Heart right ventricle (tissue), 16 donors: ENCODE results near the gene SLC35D1. TPM values are rescaled to one million over a fixed set of nuclear protein-coding genes. Genes with fewer than 3 reads are reported as not detected.
A peak's percentile ranks its signal among the peaks of the same experiment; 100 is the strongest.

ENCODE experiments used
- ATAC-seq, 8 donors: fragments of 200-7000 bp; cut with Tn5 transposase; one replicate each; pipeline ENCODE4 v1.9.1; 2020; ENCODE audit warnings: mild to moderate bottlenecking in 8 of 8, moderate library complexity in 8 of 8, moderate number of reproducible peaks in 1 of 8
- DNase-seq, 2 donors: peaks; one replicate each; pipeline ENCODE4 v3.0.0-alpha.2; 2020
- H3K27ac ChIP-seq, 10 donors: fragments of 200-600 bp; sonication (generic) in 2 of 10; one replicate each; pipeline versions ENCODE4 v1.5.0 to v1.8.0; 2020 to 2022; ENCODE audit warnings: mild to moderate bottlenecking in 3 of 10
- H3K27me3 ChIP-seq, 7 donors: fragments of 200-600 bp; one replicate each; pipeline ENCODE4 v1.8.0; 2021 to 2022; ENCODE audit warnings: mild to moderate bottlenecking in 2 of 7
- H3K36me3 ChIP-seq, 9 donors: fragments of 200-600 bp; sonication (generic) in 1 of 9; one replicate each; pipeline versions ENCODE4 v1.5.0 to v1.8.0; 2020 to 2022; ENCODE audit warnings: mild to moderate bottlenecking in 2 of 9
- H3K4me1 ChIP-seq, 9 donors: fragments of 200-600 bp; sonication (generic) in 1 of 9; one replicate each; pipeline versions ENCODE4 v1.5.0 to v1.8.0; 2020 to 2022; ENCODE audit warnings: mild to moderate bottlenecking in 4 of 9
- H3K4me3 ChIP-seq, 10 donors: fragments of 200-600 bp; sonication (generic) in 2 of 10; one replicate each; pipeline versions ENCODE4 v1.5.0 to v1.8.0; 2020 to 2022; ENCODE audit warnings: mild to moderate bottlenecking in 7 of 10, moderate library complexity in 2 of 10
- H3K9me3 ChIP-seq, 11 donors: fragments of 200-600 bp in 10 of 11; sonication (generic) in 2 of 11; one replicate each; pipeline versions ENCODE4 v1.5.0 to v1.8.0; 2013 to 2022; ENCODE audit warnings: mild to moderate bottlenecking in 2 of 11, control low read depth in 1 of 11, moderate library complexity in 1 of 11
- WGBS, 2 donors: extraction: QIAGEN DNeasy Blood & Tissue Kit; methylation state at CpG; one replicate each; pipeline ENCODE4 v1.1.7; 2013; ENCODE audit warnings: inconsistent platforms in 1 of 2; 5-methylcytosine and 5-hydroxymethylcytosine counted together
- intact Hi-C, 10 donors: fragments of 100-400 bp; cut with DNase I; formaldehyde crosslinking; loops; one replicate each; pipeline versions ENCODE4 v1.11.1 to v1.14.2; 2022
- polyA plus RNA-seq, 2 donors: library from polyadenylated mRNA; stranded (reverse); fragments of 200-250 nt; gene quantifications; one replicate each; pipeline ENCODE4 v1.2.3, GENCODE V29; 2013
- total RNA-seq, 10 donors: library from RNA; stranded (reverse); fragmentation: NEBNext Ultra II Directional in 3 of 10; extraction: Animal tissue kit (Norgen Biotek cat#: 25700) in 3 of 10; gene quantifications; one replicate each; pipeline versions ENCODE4 v1.2.1 to v1.2.4, GENCODE V29; 2021 to 2023
- TF ChIP-seq, protein P1 (sequence below), 9 donors: fragments of 200-600 bp; sonication (generic) in 2 of 9; IDR thresholded peaks; one replicate each; pipeline versions ENCODE4 v1.5.0 to v1.8.0; 2021 to 2022; ENCODE audit warnings: antibody characterized with exemption in 9 of 9, mild to moderate bottlenecking in 5 of 9, moderate library complexity in 1 of 9
- donor health status: Arrhythmogenic right ventricular cardiomyopathy.
- donor health status: ischemic (EF 13 %, LVEDD 7.1; RV severe dilation, severe dysfunction).
- donor health status: healthy with polysubstance abuse.
- donor health status: DM: no; HTN: yes; CAD: no.
- donor health status: DM: no; HTN: no; CAD: no.
- donor health status: ischemic (EF 25% LVEDD 6.9; RV normal size, moderate dysfunction).
- donor health status: ischemic (EF 25% LVEDD 5.7; RV mildly dilated, moderate dysfunction).
- donor health status: healthy.
- donor health status: DM: yes; HTN: yes; CAD: no.
- donor health status: Ischemic cardiomyopathy.
- donor health status: ischemic (EF 35%, LVEDD 5.7; RV mildly dilated, moderate dysfunction).
- donor health status: nonischemic (EF 11% LVEDD 7.7; RV severe dilation, severe dysfunction).
- donor health status: DM: yes; HTN: yes; CAD: no.
- donor health status: PGD.
- donor health status: ischemic (EF 29% LVEDD 5.4; RV normal size, mild dysfunction).
- donor health status: nonischemic (EF 23%, LVEDD 6.1; RV moderate dilation, normal function).

The SLC35D1 gene
- total and polyA plus RNA-seq, 12 donors, result 1.6 to 5.8 (median 4.7) TPM

- Histone ChIP-seq H3K4me1 (peaks cover 2 to 24% (median 15%) of the 10 kb centered on the region in 9 donors), H3K27ac (no peak overlapping the region), H3K4me3 (no peak overlapping the region), H3K9me3 (no peaks in the 10 kb centered on the region), H3K36me3 (peaks cover 0 to 56% (median 10%) of the 10 kb centered on the region in 9 donors), H3K27me3 (no peaks in the 10 kb centered on the region)
- DNase-seq (no peak), ATAC-seq (no peak)
- TF ChIP-seq, protein P1, sequence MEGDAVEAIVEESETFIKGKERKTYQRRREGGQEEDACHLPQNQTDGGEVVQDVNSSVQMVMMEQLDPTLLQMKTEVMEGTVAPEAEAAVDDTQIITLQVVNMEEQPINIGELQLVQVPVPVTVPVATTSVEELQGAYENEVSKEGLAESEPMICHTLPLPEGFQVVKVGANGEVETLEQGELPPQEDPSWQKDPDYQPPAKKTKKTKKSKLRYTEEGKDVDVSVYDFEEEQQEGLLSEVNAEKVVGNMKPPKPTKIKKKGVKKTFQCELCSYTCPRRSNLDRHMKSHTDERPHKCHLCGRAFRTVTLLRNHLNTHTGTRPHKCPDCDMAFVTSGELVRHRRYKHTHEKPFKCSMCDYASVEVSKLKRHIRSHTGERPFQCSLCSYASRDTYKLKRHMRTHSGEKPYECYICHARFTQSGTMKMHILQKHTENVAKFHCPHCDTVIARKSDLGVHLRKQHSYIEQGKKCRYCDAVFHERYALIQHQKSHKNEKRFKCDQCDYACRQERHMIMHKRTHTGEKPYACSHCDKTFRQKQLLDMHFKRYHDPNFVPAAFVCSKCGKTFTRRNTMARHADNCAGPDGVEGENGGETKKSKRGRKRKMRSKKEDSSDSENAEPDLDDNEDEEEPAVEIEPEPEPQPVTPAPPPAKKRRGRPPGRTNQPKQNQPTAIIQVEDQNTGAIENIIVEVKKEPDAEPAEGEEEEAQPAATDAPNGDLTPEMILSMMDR (IDR thresholded peaks at IDR 0.05), result no peak
- intact Hi-C loops, result loop anchor here in 3 of 10 donors (5.0 kb wide), 2 partner anchors 148 to 208 kb away; no protein-coding TSS in a partner anchor
Measured at GRCh38 chr1:66998972-66999371, 55.0 kb downstream of the SLC35D1 start.

- intact Hi-C loops, result loop anchor here in 9 of 10 donors (1.0 to 5.0 kb wide), 4 partner anchors 151 to 211 kb away; no protein-coding TSS in a partner anchor
- no peaks in the 10 kb centered on the region for H3K27me3 ChIP-seq
- H3K4me3 ChIP-seq, result no peak overlapping the region
- peaks cover 0 to 7% (median 2%) of the 10 kb centered on the region in 9 donors for H3K4me1 ChIP-seq
- TF ChIP-seq, protein P1 (IDR thresholded peaks at IDR 0.05), result peak in 8 of 9 donors; percentile 34 to 83 (median 76)
- DNase-seq, result peak in 1 of 2 donors; percentile 66
- peaks cover 0 to 49% (median 0%) of the 10 kb centered on the region in 9 donors for H3K36me3 ChIP-seq
- 71 to 73% methylated on average over 7 of the region's 7 CpGs for whole genome bisulfite sequencing, 2 donors
- H3K27ac ChIP-seq, result no peak overlapping the region
- peak; percentile 39 to 77 (median 70) for ATAC-seq
- H3K9me3 ChIP-seq, result no peaks in the 10 kb centered on the region
Measured at GRCh38 chr1:66996018-66996682, 57.8 kb downstream of the SLC35D1 start.

DNA sequence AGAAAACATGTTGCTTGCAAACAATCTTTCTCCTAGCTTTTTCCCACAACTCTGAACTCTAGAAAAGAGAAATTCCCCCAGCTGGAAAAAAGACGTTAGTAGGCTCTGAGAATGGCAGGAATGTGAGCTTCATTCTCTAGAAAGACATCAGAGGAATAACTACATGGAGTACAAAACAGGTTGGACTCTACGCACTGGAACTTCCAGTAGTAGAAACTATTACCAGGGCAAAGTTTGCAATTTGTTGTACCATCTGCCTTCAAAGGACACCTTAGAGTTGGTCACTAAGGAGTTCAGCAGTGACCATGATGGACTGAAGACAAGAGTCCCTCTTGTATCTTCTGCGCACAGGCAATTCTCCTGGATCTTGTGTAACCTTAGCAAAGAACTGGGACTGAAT lies 60.9 kb downstream of the SLC35D1 start:
- 89 to 97% methylated on average over 3 of the region's 3 CpGs for WGBS, 2 donors
- H3K4me1 ChIP-seq, result peaks cover 0 to 4% (median 0%) of the 10 kb centered on the region in 9 donors
- peaks cover 0 to 58% (median 12%) of the 10 kb centered on the region in 9 donors for H3K36me3 ChIP-seq
- TF ChIP-seq, protein P1 (IDR thresholded peaks at IDR 0.05), result no peak
- intact Hi-C loops, result no loop called here
- H3K27me3 ChIP-seq, result no peaks in the 10 kb centered on the region
- no peaks in the 10 kb centered on the region for H3K9me3 ChIP-seq
- no peak overlapping the region for H3K27ac ChIP-seq
- ATAC-seq (no peak), DNase-seq (no peak)
- no peak overlapping the region for H3K4me3 ChIP-seq

- WGBS, 2 donors, result 56 to 78% methylated on average over 1 of the region's 1 CpG
Measured at GRCh38 chr1:66985835-66986234, 68.1 kb downstream of the SLC35D1 start.

More at GRCh38 chr1:66985835-66986234, 68.1 kb downstream of the SLC35D1 start:
- no peak for DNase-seq
- H3K27me3 ChIP-seq, result no peaks in the 10 kb centered on the region
- H3K4me1 ChIP-seq, result peaks cover 0 to 17% (median 4%) of the 10 kb centered on the region in 9 donors
- no peaks in the 10 kb centered on the region for H3K9me3 ChIP-seq
- H3K27ac ChIP-seq, result no peak overlapping the region
- H3K36me3 ChIP-seq, result peaks cover 0 to 98% (median 41%) of the 10 kb centered on the region in 9 donors
- intact Hi-C loops, result loop anchor here in 1 of 10 donors (10.0 kb wide), 1 partner anchor 221 kb away; no protein-coding TSS in a partner anchor
- TF ChIP-seq, protein P1 (IDR thresholded peaks at IDR 0.05), result no peak
- no peak for ATAC-seq
- no peak overlapping the region for H3K4me3 ChIP-seq
